Stimulated activated CD8-positive, alpha-beta memory T cell treated with anti-CD3 and anti-CD28 coated beads, Interleukin-12 subunit alpha, Interleukin-12 subunit beta, amount 100 ng/mL, for 4 hours (primary cell): Measurements from ENCODE around the gene PXDC1.

Experiments
- DNase-seq: peaks from one replicate; pipeline ENCODE4 v3.0.0-alpha.2; 2020; ENCODE audit warnings: low read depth

The PXDC1 gene, protein sequence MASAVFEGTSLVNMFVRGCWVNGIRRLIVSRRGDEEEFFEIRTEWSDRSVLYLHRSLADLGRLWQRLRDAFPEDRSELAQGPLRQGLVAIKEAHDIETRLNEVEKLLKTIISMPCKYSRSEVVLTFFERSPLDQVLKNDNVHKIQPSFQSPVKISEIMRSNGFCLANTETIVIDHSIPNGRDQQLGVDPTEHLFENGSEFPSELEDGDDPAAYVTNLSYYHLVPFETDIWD

DNA sequence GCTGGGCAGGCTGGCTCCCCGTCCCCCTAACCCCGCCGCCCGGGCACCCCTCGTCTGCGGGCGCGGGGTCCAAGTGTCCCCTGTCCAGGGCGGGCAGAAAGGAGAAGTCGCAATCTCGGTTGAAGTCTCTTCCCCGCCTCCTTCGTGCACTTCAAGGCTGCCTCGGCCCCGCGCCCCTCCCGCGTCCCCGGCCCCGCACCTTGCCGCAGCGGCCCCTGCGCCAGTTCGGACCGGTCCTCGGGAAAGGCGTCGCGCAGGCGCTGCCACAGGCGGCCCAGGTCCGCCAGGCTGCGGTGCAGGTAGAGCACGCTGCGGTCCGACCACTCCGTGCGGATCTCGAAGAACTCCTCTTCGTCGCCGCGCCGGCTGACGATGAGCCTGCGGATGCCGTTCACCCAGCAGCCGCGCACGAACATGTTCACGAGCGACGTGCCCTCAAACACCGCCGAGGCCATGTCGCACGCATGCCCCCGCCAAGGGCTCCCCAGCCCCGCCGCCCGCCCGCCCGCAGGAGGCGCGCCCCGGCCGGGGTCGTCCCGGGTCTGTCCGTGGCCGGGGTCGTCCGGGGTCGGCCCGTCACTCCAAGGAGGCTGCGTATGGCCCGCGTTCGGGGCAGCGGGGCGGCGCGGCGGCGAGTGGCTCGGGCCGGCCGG lies at the start of gene PXDC1:
Gene PXDC1, minus strand, starts transcription at position 637 of the 653 bp plus-strand sequence. Its CDS starts 182 bp downstream, at position 455.
- DNase-seq, result no peak

DNA sequence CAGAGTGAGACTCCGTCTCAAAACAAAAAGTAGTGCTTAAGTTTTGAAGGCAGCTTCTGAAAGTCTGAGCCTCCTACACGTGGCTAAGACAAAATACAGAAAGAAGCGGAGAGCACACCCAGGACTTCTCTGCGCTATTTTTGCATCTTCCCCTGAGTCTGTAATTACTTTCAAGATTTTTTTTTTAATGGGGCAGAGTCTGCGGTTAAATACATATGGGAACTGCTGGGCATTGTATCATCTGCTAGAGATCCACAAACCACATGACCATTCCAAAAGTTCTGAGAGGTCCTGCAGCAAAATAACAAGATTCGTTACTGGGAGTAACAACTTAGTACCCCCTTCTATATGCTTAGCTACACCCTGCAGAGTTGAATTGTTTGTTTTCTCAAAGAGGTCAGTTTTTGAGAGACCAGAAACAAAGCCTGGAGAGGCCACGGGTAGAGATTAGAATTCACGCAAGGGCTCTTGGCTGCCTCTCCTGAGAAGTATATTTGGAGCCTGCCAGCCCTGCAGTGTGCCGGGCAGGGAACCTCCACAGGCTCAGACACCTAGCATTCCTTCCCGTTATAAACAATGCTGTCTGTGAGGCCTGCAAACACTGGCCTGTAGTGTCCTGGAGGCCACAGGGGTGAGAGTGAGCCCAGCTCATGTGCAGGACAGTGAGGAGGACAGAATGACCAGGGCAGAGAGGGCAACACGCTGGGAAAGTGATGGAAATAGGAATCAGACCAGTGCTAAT lies 49.5 kb upstream of the PXDC1 start:
- DNase-seq, result no peak

DNA sequence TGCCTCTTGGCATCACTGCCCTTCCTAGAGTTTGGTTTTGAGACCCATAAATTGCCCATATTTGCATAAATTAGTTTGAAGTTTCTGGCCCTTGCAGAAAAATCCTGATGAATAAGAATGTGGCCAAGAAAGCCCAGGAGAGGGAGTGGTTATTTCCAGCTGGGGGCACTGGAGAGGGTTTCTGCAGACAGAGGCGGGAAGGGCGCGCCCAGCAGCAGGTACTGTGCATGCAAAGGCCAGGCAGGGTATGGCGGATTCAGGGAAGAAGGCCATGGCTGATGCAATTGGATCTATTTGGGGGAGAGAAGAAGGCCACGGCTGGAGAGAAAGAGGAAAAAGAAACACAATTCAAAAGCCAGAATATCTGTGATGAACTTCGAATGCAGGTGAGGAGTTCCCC lies 48.2 kb upstream of the PXDC1 start:
- DNase-seq, result no peak

DNA sequence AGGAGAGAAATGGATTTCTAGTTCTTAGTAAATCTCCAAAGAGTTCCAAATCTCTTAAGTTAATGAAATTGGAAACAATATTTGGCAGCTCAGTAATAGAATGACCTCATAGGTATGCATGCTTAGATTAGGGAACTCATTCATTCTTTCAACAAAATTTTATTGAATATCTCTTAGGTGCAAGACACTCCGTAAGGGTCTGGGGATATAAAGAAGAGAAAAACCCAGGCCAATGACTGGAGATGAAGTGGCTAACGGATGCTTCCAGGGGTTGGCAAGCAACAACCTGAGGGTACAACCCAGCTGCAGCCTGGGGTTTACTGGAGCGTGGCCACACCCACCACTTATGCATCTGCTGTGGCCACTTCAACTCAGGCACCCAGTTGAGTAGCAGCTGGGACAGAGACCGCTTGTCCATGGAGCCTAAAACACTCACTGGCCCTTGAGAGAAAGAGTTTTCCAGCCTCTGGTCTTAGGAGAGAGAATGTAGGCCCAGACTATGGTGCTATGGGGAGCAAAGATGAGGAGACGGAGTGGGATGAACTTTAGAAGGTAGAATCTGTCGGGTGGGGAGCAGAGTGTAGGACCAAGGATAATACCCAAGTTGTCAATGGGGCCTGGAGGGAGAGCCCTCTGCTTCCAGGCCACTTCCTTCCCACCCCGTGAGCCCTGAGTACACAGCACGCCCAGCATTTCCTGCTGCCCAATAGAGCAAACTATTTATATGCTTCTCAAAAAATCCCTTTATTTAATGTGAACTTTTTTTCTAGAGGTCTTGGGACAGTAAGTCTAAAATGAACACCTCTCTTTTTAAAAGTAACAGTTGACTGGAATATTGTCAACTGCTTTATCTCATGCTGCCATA lies 46.8 kb upstream of the PXDC1 start:
- no peak for DNase-seq

DNA sequence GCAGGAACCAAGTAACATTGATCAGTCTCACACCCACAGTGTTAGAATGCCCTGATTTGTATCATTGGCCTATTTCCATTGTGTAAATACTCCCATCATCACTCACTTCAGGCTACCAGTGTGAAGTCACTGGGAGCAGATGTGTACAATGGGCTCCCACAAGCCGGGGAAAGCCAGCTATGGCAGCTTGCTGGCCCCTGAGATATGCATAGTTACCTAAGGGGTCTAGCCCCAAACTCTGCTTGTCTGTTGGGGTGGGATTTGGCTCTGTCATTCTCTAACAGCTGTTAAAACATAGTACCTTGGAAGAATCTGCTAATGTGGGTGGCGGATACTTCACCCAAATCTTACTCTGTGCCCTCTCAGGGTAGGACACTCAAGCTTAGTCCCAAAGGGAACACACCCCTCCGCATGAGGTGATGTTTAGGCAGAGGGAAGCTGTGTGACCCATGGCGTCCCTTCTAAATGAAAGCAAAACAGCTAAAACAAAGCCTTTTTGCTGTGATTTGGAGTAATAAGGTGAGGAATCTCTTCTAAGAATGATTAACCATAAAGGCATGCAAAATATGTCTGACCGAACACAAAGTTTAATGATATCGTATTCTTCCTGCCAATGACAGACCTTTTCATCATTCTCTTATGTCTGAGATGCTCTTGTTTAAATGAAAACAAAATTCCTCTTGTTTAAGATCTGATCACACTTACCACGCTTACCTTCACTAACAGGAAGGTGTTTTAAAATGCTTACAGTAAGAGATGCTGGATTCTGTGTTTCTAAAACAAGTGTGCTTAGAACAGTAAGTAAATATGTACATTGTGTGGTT lies 45.9 kb upstream of the PXDC1 start:
- no peak for DNase-seq

DNA sequence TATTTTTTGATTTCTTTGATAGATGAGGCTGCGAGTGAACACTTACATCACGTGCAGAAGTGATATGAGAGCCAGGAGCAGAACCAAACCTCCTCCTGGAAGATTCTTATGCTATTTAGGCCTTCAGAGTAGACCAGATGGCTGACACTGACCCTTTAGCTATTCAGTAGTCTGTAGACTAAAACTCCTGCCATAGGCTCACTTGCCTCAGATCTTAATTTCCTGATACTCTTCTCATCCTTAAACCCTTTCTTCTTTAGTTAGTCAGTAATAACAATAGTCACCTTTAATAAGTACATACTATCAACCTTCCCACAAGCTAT lies 45.2 kb upstream of the PXDC1 start:
- no peak for DNase-seq

DNA sequence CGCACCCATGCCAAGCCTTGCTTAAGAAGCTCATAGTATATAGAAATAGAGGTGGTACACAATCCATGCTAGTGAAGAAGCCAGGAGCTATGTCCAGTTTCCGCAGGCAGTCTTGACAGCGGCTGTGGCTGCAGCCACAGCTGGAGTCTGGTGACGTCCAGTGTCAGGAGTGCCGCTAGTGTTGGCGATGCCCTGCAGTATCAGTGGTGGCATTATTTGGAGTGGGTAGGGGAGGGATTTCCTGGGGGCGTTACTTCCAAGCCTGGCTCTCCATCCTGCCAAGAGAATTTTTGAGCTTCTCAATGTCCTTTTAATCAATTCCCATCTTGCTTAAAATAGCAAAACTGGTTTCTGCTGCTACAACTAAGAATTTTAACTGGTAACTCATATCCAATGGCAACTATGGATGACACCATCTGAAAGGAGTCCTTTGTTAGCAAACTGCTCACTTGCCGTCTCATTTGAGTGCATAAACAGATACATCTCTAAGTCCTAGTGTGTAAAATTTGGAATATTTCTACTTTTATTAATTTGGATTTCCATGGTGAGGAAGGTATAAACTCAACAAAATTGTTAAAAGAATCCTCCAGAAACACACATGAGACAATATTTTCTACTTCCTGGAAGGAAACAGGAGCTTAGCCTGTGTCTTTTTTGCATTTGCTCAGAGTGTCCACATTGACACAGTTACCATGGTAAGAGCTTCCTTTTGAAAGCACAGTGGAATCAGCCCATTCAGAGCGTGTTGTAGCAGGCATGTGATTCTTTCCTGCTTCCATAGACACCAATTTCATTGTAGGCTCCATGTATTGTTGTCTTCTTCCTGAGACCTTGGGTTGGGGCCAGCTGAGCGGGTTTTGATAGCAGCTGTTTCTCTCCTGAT lies 44.6 kb upstream of the PXDC1 start:
- no peak for DNase-seq

DNA sequence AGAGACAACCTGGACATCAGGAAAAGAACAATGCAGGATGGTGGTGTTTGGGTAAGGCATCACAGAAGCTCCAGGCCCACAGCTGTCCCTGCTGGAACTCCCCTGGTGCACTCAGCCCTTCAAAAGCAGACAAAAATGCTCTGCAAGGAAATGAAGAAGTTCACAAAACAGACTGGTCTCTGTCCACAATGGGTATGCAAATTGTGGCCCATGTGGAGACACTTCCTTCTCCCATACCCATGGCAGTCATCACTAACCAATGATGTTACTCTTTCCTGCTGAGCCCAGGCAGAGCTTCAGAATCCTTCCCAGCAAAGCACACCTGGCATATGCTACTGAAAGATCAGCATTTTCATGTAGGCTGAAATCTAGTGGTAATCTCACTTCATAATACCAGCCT lies 42.6 kb upstream of the PXDC1 start:
- DNase-seq, result no peak

DNA sequence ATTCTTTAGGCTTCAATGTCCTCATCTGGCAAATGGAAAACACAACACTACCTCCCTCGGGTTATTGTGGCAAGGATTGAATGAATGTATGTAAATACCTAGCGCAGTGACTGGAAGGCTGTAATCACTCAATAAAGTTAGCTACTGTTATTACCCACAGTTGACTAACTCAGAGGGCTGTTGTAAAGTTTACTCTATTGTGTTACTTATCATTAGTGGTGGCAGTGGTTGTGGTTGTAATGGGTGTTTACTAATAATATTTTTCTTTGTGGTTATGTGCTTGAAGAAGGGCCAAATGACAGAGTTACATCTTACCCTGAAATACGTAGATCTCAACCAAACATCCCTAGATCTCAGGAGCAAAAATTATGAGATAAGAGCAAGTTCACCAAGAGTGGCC lies 42.0 kb upstream of the PXDC1 start:
- no peak for DNase-seq

DNA sequence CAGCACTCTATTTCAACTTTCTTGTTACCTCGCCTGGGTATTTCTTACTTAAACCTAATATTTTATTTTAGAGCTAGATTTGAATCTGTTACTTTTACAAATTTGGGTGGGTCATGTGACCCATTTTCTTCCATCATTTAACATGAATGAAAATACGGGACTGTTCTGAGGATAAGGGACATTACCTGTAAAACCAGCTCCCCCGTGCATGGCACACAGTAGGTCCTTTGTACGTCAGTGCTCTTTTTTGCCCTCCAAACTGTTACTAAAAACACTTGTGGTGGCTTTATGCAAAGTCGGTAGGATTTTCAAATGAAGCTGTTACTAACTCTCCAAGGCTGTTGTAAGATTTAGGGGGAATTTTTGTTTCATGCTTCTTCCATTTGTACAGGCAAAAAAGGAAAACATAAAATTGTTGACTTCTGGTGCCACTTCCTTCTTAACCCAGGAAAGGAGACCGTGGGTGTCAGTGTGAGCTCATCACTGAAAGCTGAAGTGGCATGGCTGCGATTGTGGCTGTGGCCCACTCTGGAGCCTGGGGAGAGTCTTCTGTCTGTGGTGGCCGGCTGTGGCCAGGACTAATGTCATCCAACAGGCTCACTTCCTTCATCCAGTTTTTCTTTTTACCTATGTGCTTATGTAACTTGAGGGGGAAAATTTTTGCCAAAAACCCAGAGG lies 40.2 kb upstream of the PXDC1 start:
- DNase-seq, result no peak

DNA sequence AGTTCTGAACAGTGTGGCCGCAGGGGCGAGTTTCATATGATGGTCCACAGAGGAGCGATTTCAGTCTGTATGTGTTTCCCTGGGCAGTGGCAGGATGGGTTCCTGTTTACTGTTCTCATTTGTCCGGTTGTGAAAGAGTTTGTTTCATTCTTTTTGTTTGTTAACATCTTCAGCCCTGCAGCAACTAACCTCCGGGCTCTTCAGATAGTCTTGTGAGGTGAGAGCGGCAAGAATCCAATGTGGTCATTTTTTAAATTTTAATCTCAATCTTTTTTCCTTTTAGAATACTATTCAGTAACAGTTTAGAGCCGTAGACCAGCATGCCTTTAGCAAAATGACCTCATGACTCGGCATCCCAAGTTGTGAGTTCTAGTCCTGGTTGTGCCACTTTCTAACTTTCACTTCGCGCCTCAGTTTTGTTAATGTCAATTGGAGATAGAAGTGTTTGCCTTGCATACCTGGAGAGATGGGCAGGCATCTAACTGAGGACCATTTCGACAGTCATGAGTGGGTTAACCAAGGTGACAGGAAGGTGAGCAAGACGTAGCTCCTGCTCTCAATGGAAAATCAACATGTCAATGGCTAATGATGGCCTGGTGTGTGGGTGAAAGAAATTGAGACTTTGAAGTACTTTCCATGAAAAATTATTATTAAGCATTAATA lies 38.5 kb upstream of the PXDC1 start:
- DNase-seq, result no peak

DNA sequence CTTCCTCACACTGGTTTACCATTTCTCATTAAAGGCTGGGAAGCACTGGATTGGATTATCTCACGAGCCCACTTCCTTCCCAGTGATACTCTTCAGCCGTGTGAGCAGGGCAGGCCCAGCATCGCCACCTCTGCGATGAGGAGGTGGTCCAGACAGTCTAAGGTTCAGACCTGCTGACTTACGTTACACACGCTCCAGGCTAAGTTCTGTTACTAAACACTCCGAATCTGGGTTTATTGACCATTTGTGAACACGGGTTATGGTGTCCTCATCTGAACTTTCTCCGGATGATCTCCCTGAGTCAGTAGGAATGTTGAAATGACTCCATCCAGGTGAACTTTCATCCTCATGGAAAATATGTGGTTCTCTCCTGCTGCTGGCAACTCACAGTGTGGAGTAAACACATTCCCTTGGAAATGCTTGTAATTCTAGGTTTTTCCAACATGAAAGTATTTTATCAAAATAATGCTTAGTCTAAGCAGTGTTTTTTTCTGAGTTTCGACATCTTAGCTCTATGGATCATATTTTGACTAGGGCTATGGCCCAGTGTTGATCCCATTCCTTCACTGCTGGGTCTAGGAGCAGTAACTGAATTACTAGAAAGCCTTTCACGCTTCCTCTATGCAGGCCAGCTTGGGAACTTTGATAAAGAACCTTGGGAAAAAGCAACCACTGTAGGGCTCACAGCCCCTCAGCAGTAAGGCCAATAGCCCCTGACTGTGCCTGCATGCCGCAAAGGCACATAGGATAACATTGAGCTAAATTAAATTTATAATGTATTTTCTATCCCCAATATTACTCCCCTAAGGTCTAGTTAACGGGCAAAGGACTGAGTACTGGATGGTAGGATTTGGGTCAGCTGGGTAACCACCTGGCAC lies 37.7 kb upstream of the PXDC1 start:
- no peak for DNase-seq

DNA sequence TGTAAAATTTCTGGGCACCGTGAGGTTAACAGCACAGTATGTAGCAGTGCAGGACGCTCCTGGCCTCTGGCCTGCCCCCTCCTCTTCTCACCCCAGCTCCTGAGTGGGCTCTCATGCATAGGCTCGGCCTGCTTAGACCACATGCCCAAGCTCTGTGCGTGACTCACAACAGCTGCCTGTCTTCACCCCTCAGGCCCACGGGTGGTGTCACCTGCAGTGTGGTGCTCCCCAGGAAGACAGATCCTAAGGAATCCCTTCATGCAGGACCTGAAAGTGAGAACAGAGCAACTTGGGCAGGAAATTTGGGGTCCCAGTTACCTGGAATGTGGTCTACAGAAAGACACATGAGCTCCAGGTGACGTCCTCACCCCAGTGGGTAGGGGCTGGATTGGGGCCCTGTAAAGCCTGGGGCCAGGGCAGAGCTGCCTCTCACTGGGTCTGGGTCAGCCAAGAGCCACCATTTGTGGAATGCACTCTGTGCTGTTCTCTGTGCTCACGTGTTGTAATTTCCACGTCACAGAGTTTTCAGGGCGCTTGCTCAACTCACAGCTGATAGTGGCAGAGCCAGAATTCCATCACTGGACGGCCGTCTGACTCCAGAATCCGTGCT lies 37.0 kb upstream of the PXDC1 start:
- DNase-seq, result no peak

DNA sequence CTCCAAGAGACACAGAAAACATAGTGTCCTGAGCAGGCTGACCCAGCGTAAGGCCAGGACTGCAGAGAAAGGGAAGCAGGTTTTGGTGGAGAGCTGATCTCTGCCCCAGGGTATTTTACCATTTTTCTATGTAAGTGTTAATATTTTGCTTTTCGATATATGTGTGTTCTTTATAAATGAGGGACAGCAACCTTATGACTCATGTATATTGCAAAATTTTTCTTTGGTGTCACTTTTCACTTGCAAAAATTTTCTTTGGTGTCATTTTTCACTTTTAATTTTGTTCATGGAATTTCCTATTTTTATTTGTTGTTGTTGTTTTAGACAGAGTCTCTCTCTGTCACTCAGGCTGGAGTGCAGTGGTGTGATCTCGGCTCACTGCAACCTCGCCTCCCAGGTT lies 34.6 kb upstream of the PXDC1 start:
- DNase-seq, result no peak

DNA sequence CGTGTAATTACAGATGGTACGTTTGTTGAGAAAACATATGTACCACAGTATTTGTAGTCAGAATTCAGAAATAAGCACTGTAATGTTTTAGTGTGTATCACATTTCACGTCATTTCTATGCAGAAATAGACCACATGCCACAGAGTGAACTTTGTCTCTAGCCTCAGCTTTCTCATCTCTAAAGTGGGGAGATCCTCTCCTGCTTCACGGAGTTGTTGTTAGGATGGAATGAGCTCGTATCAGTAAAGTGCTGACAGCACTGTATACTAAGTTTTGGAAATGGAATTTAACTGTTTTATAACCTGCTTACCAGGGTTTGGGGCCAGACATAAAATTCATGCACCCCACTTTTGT lies 34.2 kb upstream of the PXDC1 start:
- DNase-seq, result no peak

DNA sequence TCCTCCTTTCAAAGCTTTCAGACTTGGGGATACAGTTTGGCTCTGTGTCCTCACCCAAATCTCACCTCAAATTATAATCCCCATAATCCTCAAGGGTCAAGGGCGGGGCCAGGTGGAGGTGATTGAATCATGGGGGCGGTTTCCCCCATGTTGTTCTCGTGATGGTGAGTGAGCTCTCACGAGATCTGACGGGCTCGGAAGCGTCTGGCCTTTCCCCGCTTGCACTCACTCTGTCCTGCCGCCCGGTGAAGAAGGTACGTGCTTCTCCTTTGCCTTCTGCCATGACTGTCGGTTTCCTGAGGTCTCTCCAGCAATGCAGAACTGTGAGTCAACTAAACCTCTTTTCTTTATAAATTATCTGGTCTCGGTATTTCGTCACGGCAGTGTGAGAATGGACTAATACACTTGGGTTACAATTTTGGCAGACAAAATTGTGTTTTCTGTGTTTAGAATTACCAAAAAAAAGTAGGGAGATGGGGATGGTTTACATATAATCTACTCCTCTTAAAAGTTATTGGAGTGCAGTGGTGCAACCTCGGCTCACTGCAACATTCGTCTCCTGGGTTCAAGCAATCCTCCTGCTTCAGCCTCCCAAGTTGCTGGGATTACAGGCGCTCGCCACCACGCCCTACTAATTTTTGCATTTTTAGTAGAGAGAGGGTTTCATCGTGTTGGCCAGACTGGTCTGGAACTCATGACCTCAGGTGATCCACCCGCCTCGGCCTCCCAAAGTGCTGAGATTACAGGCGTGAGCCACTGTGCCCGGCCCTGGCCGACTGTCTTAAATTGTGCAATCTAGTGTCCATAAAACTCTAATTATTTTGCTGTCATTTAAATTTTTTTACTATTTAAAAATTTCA lies 33.6 kb upstream of the PXDC1 start:
- no peak for DNase-seq

DNA sequence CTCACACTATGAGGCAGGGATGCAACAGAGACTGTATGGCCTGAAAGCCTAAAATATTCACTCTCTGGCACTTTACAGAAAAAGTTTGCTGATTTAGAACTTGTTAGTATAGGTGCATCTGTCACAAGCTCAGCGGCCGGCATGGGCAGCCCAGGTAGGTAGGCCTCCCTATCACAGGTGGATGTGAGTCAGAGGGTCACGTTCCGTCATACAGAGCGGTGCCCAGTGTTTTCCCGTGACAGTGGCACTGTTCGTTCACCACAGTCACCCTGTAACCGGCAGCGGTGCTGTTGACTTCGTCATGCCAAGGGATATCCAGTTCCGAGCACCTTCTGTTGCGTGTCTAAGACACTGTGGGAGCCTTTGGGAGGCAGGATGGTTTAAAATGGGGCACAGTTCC lies 32.9 kb upstream of the PXDC1 start:
- DNase-seq, result no peak
